GM12892 (cell line): Measurements from ENCODE around the gene COX6B2.

ENCODE experiments used
- POLR2A ChIP-seq: IDR thresholded peaks from 2 replicates; pipeline ENCODE4 v1.6.1; 2011; ENCODE audit warnings: low read depth, low read length, control low read depth
- POLR2AphosphoS5 ChIP-seq: IDR thresholded peaks from 2 replicates; pipeline ENCODE4 v1.6.1; 2011; ENCODE audit warnings: low read depth, low read length, control low read depth

GRCh38 chr19:55312621-55313512 lies 41.7 kb downstream of the COX6B2 start:
- TF ChIP-seq POLR2A (no peak), POLR2AphosphoS5 (no peak)
